HG02763 (cell line): ENCODE data around the gene IFT88.
"Not testable (repeated sequence)": the region's sequence is repeated elsewhere in the genome, so short reads cannot be mapped to it uniquely, and the experiment has no call there.

ENCODE experiments used
- ATAC-seq: cut with Tn5 transposase; IDR thresholded peaks from one replicate; pipeline ENCODE4 v1.9.1; 2021; ENCODE audit warnings: mild to moderate bottlenecking, moderate library complexity; ENCODE audit not compliant: unreplicated experiment

IFT88 gene

DNA sequence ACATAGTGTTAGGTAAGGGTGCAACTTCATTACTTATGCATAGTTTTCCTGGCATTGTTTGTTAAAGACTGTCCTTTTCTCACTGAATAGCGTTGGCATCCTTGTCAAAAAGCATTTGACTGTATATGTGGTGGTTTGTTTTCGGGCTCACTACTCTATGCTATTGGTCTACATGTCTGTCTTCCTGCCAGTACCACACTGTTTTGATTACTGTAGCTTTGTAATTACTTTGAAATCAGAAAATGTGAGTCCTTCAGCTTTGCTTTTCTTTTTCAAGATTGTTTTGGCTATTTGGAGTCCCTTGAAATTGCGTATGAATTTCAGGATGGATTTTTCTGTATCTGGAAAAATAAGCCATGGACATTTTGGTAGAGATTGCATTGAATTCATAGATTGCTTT is 56.0 kb downstream of the IFT88 start:
- no peak for ATAC-seq

DNA sequence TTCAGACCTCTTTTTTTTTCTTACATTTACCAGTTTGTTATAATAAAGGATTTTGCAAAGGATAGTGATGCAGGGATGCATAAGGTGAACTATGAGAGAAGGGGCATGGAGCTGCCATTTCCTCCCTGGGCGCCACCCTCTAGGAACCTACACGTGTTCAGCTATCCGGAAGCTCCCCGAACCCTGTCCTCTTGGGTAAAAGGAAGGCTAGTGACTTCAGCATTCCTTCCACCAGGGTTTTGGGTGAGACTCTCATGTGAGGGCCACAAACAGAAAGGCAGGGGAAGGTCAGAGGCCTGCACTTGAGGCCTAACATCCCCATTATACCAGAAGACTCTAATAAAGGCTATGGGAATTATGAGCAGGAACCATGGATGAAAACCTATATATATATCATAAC is 57.3 kb downstream of the IFT88 start:
- no peak for ATAC-seq

DNA sequence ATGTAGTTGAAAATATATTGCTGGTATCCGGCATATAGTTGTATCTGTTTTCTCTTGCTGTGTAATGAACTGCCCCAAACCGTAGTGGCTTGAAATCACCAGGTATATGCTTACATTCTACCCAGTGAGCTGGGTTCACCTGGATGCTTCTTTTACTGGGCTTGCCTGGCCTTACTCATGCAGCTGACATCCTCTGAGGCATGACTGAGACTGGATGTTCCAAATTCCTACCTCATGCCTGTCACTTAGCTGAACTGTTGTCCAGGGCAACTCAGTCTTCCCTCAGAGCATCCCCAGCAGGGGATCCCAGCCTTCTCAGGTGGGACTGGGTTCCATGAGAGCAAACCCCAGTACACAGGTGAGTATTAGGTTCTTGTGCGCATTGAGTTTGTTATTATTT is 66.8 kb downstream of the IFT88 start:
- ATAC-seq: no peak

DNA sequence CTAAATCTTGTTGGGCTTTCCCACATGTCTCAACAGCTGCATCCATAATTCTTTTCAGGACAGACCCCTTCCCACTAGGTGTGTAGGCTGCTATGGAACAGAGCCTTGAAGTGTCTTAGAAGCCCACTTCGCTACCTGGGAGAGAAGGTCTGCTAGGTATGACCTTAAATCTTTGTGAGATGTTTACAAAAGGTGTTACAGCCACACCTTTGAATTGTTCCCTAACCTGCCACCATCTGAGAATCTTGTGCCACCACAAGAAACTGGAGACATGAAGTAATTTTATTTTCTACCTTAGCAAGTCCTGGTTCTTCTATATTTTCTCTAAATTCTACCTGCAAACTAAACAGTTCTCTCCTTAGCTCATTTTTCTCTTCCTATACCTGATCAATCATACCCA is 69.1 kb downstream of the IFT88 start:
- ATAC-seq: no peak

DNA sequence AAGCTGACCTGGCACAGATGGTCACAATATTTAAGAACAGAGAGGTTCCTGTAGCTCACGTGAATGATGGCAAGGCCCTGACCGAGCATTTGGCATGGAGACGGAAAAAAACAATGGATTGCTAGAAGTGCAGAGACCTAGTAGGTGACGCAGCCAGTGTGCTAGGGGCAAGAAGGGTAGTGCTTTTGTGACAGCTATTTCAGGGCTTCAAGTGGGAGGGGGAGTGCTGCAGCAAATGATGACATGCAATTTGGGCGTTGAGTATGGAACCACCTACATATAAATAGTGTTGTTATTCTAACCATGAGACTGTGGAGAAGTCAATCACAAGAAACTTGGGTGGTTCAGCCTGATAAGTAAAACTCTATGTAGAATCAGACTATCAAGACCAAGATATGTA is 70.9 kb downstream of the IFT88 start:
- no peak for ATAC-seq

DNA sequence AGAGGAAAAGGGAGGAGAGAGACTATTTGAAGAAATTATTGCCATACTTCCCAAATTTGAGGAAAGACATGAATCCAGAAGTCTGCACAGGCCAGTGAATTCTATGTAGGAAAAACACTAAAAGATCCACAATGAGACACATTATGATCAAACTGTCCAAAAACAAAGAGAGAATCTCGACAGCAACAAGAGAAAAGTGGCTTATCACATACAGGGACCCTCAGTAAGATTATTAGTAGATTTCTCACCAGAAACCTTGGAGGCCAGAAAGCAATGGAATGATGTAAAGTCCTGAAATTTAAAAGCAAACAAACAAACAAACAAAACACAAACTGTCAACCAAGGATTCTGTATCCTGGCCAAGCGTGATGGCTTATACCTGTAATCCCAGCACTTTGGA is 80.8 kb downstream of the IFT88 start:
- no peak for ATAC-seq

DNA sequence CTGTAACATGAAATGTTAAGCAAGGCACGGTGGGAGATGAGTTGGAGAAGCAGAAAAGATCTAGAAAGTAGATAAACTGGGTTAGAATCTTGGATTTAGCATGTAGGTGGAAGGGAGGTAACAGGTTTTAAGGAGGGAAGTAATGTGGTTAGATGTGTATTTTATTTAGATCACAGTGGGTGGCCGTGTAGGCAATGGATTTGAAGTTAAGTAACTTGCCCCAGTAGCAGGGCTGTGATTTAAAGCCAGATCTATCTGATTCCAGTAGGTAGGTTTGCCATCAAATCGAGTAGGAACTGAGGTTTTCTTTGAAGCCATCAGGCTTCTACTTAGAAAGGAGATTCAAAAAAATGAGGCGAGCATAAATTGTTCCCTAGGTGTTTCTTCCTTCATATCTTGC is 86.0 kb downstream of the IFT88 start:
- ATAC-seq: no peak

DNA sequence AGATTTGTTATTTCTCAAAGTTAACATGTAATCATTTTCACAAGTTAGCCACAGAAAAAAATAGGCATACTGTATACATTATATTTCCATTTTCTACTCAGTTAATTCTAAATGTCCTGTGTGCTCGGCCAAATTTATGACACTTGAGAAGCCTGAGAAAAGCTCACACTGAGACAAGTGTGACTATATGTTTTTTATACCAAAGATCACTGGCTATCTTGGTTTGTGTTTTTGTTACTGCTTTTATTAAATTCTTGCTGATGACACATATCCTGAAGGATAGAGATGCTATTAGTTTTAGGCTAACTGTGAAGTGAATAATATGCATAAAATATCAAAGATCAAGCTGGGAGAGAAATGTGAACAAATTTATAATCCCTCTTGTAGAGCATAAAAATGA is 87.2 kb downstream of the IFT88 start:
- ATAC-seq: no peak

DNA sequence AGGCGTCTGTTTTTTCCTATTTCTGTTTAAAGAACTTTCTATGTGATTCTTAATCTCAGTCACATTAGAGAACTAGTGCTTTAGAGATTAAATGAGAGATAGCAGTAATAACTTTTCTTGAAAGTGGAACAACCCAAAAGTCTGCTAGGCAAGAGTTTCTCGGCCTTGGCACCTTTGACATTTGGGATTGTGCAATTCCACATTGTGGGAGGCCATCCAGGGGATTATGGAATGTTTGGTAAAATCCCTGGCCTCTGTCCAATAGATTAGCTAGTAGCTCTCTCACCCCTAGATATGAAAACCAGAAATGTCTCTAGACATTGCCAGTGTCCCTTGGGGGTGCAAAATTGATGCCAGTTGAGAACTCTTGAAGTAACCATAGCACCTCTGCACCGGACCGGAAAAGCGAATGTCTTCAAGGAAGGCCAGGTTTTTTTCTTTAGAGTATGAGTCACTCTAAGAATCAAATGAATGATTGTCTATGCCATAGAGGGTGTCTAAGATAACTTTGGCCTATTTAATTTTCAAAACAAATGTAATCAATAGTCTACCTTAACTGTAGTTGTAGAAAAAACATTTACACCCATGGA is 91.6 kb downstream of the IFT88 start:
- ATAC-seq: no peak

DNA sequence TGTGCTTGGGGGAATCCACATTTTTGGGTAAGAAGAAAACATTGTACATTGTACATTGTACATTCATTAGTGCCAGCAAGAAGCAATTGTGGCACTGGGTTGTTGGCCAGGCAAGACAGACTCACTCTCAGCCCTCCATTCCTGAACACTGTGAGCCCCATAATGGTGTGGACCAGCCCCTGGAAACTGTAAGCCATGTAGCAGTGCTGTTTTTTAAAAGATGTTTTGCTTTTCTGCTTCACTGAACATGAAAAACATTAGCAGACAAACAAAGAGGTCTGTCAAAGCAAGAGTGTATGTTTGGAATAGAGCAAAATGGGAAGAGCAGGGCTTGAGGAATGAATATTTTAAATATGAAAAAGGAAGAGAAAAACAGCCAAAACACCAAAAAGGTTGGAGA is 97.4 kb downstream of the IFT88 start:
- no peak for ATAC-seq

DNA sequence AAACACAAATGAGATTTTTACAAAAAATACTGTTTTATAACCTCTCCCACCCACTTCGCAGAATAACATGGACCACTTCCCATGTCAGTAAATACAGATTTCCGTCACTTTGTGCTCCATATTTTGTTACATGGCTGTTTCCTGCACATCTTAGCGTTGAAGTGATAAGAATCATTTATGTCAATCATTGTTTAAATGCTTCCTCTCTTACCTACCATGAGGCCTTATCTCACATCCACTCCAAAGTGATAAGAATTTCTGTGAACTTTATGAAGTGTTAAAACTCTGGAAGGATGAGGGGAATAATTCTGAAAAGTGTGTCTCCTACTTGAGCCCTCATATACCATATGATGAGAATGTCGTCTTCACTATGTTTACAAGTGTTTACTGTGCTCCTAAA is 100.0 kb downstream of the IFT88 start:
- ATAC-seq: no peak

DNA sequence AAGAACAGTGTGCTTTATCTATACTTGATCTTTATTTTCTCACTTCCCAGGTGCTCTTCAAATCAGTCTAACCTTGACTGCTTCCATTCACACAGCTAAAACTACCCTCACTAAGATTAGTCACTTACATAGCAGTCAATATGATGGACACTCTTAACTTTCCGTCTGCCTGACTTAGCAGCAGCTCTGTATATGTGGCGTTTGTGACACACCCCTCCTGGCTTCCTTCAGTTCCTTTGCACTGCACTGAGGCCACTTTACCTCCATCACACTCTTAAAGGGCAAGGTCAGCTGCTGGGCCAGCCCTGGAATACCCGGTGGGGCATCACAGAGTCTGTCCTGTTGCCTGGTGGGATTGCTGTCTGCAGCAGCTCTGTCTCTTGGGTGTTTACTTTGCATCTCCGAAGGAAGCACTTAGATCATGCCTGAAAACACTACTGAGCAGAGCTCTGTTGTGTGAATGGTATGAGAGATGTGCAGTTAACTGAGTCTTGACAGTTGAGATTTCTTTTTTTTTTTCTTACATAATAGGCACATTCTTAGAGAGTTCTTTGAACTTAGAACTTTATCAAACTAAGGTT is 101.0 kb downstream of the IFT88 start:
- ATAC-seq: no peak

DNA sequence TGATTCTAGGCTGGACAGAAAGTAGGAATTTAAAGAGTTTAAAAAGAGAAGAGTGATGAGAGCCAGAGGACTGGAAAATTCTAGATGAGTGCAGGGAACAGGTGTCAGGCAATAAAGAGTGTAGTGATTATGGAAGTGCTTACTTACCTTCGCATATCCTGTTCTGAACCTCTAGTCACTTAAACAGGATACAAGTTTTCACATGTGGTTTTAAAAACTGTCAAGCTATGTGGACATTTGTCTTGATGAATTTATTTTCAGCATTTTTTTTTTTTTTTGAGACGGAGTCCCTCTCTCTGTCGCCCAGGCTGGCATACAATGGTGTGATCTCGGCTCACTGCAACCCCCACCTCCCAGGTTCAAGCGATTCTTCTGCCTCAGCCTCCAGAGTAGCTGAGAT is 102.2 kb downstream of the IFT88 start:
- no peak for ATAC-seq

DNA sequence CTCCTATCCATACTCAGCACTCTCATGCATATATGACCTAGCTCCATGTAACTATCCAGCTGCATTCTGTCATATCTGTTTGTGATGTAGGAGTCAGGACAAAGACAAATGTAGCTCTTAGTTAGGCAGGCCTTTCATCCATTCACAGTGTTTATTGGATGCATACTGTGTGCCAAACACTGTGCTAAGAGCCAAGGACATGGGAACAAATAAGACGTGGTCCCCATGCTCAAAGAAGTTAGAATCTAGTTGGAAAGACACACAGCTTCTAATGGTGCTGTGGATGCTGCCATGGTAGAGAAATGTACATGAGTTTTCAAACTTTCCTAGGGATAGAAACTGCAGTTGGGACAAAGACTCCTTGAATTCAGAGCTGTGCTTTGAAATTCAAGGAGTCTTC is 104.8 kb downstream of the IFT88 start:
- no peak for ATAC-seq

DNA sequence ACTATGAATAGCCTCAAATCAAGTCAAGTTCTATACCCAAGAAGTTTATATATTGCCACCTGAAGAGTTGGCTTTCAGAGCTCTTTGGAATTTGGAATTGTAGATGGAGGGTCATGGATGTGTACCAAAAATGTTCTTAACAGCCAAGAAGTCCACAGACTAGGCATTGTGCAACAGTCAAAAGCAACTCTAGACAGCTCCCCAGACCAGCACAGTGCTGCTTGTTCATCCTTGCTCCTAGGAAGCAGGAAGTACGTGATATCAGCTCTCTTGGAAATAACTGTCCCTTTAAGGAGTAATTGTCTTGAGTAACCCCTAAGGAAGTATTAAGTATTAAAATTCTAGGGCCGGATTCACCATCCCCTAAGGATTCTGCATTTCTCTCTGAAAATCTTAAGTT is 105.8 kb downstream of the IFT88 start:
- ATAC-seq: no peak

DNA sequence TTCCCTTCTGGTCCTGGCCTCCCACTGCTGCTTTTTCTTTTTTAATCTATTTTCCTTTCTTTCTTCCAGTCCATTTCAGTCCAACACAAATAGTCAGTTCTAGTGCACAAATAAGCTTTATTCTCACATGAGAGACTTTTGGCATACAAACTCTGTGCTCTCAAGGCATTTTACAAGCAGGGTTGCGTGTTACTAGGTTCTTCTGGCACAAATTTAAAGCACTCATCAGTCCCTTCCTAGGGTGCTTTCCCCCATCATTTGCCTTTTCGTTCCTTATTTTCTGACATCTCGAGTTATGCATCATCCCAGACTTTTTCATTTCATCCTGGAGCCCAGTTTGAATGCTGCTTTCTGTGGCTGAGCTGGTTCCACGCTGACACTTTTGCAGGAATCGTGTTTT is 106.8 kb downstream of the IFT88 start:
- no peak for ATAC-seq

DNA sequence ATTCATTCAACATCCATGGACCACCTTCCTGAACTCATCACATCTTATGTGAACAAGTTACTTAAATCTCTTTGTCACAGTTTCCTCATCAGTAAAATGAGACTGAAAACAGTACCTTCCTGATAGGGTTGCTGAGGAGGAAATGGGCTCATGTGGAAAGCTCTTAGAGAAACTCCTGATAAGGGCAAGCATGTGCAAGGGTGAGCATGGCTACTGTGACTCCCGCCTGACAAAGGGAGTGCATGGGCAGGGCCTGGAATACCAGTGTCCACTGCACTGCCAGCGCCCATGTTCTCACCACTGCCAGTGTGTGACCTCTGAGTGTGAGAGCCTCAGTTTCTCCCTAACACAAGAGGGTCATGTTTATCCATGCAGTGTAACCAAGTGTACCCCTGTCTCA is 109.3 kb downstream of the IFT88 start:
- ATAC-seq: no peak

DNA sequence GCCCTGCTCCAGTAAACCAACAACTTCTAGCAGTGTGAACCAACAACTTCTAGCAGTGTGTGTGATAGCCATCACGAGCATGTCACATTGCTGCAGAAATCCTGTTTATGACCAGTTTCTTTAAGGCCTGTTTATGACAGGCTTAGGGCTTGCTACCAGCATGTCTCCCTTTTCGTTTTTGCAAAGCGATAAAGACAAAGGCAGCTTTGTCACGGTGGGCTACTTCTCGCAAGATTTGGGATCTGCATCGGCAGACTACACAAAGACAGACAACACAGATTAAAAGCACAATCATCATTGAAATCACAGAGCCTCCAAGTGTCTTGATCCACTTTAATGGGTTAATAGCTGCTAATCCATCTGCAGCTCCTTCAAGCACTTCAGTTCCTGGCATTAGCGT is 111.6 kb downstream of the IFT88 start:
- ATAC-seq: not testable (repeated sequence)

DNA sequence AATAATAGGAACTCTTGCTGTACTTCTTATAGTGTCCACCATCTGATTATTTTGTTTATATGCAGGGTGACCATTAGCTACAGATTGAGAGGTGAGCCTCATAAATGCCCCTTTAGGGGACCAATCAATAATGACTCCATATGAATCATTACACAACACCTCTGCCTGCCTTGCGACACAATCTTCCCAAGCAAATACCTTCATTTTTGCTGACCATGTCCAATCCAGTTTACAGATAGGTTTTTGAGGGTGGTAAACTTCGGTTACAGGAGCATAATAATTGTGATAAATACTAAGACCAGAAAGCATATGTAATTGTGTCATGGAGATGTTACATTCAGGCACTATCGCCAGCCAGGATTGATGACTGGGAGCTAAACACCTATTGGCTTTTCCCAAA is 112.9 kb downstream of the IFT88 start:
- ATAC-seq: no peak

DNA sequence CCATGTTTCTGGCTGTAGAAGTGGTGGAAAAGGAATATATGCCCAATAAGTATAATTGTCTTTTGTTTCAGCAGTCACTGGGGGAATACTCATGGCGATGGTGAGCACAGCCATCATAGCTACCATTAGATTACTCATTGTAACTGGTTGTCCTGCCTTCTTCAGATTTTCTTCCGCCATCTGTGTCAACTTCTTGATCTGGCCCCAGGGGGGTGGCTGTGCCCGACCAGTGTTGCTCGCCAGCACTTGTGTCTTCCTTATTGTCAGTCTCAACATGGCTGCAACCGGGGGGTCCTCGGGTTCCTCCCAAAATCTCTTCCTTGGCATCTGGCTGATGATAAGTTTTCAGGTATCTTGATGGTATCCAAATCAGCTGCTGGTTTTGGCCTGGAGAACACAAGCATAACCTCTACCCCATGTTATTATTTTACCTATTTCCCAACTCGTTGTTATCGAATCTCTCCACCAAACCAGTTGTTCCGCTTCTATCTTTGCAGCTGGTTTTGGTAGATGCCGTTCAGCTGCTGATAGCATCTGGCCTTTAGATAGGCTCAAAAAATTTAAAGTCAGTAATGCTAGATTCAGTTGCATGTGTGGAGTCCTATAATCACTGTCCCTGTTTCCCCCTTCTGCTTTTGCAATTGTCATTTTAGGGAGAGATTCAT is 113.6 kb downstream of the IFT88 start:
- ATAC-seq: no peak

DNA sequence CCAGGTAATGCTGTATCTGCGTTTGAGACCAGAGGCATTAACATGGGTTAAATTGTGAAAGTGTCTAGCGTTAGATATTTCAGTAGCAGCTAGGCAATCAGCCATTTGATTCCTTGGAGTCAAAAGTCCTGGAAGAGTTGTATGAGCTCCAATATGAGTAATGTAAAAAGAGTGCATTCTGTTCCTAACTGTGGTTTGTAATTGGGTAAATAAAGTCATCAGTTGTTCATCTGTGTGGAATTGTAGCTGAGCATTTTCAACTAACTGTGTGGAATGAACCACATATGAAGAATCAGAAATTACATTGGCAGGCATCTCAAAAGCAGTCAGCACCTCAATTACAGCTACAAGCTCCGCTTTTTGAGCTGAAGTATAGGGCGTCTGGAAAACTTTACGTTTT is 114.5 kb downstream of the IFT88 start:
- ATAC-seq: not testable (repeated sequence)

DNA sequence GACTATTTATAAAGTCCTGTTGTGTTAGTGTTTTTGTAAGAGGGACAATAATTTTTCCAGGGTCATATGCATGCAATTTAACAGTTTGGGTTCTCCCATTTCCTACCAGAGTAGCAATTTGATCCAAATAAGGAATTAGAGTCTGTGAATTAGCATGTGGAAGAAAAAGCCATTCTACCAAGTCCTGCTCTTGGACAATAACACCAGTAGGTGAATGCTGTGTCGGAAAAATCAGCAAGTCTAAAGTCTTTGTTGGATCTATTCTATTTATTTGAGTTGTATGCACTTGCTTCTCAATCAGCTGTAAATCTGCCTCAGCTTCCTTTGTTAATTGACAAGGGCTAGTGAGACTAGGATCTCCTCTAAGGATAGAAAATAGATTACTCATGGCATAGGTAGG is 115.1 kb downstream of the IFT88 start:
- ATAC-seq: no peak

DNA sequence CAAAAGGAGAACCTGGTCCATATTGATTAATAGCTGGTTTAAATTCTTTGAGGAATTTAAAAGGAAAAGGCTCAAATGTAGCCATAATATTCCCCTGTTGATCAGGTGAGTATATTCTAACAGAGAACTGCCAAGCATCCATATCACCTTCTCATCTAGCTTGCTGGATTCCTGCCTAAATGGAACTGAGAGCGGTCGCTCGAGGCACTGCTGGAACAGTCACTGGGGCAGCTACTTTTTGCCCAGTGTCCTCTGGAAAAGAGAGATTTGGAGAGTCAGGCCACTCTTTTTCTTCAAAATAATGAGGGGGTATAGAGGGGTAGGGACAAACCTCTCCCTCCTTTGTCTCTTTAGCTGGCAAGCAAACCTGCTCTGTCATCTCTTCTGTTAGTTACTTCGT is 117.1 kb downstream of the IFT88 start:
- ATAC-seq: no peak
